Stimulated activated CD4-positive, alpha-beta T cell treated with anti-CD3 and anti-CD28 coated beads, TNF-alpha, amount 100 ng/mL, for 4 hours (primary cell): Measurements from ENCODE around the gene BLACAT1.
"Not testable (repeated sequence)": the region's sequence is repeated elsewhere in the genome, so short reads cannot be mapped to it uniquely, and the experiment has no call there.

Source experiments
- DNase-seq, 3 experiments: peaks; one replicate each; pipeline ENCODE4 v3.0.0-alpha.2; 2020; ENCODE audit warnings: low read depth in 3 of 3

The BLACAT1 gene

DNA sequence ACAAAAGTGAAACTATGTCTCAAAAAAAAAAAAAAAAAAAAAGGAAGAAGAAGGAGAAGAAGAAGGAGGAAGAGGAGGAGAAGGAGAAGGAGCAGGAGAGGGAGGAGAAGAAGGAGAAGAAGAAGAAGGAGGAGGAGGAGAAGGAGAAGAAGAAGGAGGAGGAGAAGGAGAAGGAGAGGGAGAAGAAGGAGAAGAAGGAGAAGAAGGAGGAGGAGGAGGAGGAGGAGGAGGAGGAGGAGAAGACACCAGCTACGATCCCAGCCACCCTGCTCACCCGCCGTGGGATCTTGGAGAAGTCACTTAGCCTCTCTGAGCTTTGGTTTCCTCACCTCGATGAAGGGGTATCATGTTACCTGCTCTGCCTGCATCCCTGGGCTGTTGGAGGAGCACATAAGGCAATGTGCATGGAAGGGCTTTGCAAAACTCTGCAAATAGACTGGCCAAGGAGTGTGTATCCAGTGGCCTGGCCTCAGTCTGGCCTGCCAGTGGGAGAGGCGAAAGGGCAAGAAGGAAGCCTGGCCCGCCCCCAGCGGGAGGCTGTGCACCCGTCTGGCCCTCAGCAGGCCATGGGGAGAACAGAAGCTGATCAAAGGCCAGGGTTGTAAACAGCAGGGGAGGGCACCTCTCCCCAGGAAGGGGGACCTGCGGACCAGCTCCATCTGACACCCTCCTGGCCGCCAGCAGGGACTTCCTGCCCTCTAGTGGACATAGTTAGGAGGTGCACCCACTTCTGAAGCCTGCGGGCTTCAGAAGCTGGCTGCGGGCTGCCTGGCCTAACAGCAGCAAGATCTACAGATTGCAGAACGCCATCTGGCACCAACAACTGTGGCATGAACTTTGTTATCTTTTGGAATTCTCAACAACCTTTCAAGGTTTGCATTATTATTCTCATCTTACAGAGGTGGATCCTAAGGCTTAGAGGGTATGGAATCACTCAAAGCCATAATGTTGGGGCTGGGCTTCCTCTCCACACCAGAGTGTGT is 29.4 kb upstream of the BLACAT1 start:
- DNase-seq = peak; percentile 26 to 41 (median 38)

DNA sequence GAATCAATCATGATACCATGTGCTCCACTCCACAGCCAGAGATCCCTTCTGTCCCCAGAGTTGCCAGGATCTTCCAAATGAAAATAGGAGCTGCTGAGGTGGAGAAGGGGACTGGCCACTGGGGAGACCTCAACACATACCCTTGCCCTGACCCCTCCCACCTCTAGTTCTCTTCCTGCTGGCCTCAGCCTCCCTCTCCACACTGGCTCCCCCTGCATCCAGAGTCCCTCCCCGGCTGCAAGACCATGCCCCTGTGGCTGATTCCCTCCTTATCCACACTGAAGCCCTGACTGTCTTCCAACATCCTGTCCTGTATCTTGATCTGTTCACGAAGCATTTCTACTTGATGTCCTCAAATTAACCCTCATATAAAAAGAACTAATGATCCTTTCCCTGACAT is 27.5 kb upstream of the BLACAT1 start:
- DNase-seq = no peak

DNA sequence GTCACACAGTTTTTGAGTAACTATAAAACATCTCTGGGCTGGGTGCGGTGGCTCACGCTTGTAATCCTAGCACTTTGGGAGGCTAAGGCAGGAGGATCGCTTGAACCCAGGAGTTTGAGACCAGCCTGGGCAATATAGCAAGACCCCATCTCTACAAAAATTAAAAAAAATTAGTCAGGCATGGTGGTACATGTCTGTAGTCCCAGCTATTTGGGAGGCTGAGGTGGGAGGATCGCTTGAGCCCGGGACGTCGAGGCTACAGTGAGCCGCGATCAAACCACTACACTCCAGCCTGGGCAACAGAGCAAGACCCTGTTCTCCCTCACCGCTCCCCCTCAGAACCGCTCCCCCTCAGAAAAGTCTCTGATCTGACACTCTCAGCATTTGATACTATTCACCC is 26.7 kb upstream of the BLACAT1 start:
- not testable (repeated sequence) for DNase-seq

DNA sequence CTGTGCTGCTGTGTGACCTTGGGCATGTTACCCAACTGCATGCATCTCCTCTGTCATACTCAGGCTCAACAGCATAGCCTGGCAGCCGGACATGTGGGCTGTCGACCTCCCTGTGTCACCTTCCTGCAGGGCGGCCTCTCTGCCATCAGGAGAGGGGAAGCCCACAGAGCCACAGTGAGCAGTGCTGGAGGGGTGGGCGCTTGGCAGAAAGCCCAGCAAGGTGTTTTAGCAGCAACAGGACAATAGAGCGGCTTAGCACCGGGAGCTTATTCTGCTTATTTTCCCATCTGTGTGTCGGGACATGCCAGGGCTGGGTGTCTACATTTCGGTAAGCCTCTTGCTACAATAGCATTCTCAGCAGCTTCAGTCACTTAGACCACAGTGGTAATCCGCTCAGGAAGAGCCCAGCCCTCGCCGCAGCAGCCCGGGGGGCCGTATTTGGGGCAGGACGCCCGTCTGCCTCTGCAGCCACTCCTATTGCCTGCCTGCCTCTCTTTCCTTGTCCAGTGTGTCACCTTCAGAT is 25.8 kb upstream of the BLACAT1 start:
- DNase-seq = no peak

DNA sequence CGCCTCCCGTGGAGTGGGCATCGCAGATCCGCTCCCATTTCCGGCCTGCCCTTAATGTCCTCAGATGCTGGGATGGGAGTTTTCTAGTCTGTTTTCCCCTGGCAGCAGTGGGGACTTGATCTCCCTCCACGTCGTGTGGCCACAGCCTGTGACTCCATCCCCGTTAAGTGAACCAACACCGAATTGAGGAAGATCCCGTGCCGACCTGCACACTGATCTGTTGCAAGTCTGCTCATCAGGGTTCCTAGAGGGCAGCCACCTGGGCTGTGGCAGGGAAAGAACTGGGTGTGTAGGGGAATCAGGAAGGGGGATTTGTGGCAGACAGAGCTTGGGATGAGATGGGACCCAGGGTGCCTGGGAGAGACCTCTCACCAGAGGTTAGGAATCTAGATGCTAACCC is 25.4 kb upstream of the BLACAT1 start:
- no peak for DNase-seq

DNA sequence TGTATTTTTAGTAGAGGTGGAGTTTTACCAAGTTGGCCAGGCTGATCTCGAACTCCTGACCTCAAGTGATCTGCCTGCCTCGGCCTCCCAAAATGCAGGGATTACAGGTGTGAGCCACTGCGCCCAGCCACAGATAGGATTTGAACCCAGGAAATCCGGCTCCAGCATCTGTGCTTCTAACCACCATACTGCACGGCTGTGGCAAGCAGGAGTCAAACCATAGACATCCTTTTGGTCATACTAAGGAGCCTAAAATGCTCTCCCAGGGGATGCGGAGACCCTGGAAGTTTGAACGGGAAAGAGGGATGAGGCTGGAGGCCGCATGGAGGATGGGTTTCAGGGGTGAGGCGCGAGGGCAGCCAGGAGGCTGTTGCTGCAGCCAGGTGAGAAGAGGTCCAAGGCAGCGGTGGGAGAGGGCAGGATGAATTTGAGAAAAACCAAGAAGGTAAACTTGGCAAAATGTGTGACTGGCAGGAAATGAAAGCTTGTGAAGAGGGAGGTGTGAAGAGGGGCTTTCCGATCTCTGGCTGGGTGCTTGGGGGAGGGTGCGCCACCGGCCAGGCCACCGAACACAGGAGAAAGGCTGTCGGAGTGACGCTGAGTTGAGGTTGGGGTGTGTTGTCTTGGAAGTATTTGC is 24.6 kb upstream of the BLACAT1 start:
- peak in 1 of 3 experiments; percentile 13 for DNase-seq

DNA sequence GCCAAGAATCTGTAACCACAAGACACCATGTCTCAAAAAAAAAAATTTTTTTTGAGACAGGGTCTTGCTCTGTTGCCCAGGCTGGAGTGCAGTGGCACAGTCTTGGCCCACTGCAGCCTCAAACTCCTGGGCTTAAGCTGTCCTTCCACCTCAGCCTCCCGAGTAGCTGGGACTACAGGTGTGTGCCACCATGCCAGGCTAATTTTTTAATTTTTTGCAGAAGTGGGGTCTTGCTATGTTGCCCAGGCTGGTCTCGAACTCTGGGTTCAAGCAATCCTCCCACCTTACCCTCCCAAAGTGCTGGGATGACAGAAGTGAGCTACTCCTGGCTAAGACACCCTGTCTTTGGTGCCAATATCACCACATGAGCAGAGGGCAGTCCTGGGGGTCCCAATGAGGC is 23.1 kb upstream of the BLACAT1 start:
- DNase-seq = not testable (repeated sequence)

DNA sequence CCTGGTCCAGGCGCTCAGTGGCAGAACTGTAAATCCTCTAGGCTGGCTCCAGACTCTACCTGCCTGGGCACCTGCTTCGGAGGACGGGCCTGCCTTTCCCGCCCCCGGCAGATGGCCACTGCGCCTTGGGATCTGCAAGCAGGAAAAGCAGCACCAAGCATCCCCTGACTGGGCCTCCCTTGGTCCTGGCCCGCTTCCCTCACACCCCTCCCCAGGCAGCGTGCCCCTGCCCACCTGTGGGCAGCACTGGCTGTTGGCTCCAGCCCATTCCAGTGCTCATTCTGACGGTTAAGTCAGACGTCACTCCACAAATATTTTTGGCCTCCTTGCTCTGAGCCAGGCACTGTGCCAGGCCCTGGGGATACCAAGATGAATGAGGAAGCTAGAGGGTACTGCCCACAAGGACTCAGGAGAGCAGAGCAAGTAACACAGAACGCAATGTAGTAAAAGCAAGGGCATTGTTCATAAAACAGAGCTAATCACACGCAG is 22.0 kb upstream of the BLACAT1 start:
- DNase-seq = no peak

DNA sequence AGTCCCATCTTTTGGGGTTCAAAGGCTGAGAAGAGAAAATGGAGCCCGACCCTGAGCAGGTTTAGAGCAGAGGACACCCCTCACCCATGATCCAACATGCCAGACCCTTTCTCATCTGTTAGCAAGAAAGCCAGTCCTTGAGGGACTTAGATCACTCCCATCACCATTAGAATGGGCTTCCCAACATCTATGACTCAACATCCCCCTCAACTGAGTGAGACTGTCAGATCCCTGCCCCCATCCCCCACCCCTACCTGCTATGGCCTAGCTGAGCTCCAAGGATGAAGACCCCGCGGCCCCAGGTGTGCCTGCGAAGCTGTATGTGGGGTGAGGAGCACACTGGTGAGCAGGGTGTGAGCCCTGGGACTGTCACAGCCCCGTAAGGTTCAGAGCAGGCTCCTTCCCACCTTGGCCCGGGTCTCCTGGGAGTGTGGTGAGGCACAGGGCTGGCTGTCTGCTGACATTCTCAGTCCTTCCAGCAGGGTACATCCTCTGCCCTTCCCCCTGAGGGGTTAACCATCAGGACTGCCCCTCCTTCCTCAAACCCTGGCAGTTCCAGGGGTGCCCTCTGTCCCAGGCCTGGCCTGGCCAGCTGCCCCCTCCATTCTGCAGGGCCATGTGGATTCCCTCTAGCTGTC is 21.4 kb upstream of the BLACAT1 start:
- no peak for DNase-seq

DNA sequence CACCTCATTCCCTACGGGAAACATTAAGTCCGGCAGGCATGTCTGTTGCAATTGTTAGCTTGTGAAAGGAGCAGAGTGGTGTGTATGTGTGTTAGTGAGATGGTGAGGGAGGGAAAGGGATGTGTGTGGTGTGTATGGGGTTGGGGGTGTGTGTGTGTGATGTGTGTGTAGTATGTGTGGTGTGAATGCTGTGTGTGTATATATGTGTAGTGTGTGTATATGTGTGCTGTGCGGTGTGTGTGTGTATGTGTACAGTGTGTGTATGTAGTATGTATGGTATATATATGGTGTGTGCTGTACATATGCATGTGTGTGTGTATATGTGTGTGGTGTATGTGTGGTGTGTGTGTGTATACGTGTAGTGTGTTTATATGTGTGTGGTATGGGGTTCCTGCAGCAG is 20.8 kb upstream of the BLACAT1 start:
- no peak for DNase-seq

DNA sequence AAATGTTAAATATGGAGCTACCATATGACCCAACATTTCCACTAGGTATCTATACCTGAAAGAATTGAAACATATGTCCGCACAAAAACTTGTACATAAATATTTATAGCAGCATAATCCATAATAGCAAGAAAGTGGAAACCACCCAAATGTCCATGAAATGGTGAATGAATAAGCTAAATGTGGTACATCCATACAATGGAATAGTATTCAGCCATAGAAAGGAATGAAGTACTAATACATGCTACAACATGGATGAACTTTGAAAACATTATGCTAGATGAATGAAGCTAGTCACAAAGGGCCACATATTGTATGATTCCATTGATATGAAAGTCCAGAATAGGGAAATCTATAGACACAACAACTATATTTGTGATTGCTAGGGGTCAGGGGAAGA is 20.0 kb upstream of the BLACAT1 start:
- no peak for DNase-seq

DNA sequence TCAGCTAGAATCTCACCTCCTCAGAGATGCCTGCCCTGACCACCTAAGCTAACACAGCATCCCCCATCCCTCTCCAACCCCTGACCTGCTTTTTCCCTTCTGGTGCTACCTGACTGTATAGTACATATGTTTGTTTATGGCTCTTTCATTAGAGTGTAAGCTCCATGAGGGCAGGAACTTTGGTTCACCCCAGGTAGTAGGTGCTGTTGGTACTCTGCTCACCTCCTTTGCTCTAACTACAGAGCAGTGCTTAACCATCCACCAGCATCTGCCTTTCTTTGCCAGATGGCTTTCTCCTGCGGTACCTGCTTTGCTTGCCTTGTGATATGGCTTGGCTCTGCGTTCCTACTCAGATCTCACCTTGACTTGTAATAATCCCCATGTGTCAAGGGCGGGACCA is 18.7 kb upstream of the BLACAT1 start:
- DNase-seq = no peak

DNA sequence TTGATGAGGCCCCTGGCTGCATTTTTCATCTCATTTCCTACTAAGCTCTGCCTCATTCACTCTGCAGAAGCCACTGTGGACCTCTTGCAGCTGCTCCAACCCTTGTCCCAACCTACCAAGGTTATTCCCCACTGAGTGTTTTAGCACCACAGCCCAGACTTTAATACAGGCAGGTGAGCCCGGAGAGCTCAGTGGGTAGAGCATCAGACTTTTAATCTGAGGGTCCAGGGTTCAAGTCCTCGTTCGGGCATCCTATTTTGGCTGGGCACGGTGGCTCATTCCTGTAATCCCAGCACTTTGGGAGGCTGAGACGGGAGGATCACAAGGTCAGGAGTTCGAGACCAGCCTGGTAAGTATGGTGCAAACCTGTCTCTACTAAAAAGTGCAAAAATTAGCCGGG is 18.1 kb upstream of the BLACAT1 start:
- no peak for DNase-seq

DNA sequence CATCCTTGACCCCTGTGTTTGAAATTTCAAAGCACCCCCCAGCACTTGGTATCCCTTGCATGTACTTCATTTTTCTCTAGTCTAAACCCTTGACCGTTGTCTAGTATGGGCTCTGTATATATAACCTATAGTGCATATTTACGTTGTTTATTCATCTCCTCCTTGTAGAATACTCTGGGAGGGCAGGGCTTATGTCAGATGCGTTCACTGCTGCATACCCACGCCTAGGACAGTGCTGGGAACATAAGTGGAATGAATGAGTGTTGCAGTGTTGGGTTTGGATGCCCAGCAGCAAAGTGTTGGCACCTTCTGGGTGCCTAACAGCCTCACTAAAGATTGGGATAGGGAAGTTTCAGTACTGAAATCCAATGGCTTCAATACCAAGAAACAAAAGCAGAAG is 17.6 kb upstream of the BLACAT1 start:
- no peak for DNase-seq

DNA sequence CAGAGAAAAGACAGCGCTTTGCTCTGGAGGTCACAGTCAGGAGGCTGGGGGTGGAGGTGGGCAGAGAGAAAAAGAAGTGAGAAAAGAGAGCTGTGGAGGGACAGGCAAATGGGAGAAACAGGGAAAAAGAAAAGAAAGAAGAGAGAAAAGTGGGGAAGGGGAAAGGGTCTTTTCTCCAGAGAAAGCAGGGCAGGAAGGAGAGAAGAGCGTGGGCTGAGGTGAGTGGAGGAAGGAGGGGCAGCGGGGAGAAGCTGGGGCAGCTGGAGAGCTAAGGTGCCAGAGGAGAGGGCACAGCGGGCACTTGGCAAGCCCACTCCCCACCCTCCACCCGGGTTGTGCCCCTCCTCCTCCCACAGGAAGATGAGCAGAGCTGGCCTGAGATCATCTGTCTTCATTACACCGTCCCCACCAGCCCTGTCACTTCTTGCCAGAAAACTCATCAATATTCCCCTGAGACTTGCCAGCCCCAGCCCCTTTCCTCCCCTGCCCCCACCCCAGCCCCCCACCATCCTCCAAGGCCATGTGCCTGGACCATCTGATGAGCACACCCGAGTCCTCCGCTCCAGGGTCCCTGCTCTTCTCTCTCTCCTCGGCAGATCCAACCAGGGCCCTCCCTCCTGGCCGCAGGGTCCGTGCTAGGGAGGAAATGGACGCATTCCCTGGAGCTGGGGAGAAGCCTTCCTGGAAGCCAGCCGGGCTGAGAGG is 17.0 kb upstream of the BLACAT1 start:
- DNase-seq = no peak

DNA sequence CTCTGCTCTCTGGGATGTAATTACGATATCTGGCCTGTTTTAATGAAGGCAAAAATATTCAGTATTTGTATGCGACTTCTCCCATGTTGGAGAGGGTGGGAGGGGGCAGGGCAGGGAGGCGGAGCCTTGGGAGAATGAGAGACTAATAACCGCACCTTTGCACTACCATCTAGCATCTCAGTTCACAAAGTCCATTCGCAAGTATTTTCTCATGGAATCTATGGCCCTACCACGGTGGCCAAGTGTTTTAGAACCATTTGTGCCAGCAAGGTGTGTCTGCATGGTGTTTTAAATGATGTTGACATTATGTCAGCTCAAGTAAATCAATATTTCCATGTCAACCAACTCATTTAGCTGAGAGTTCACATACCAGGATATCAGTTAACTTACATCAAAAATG is 14.3 kb upstream of the BLACAT1 start:
- DNase-seq = no peak

DNA sequence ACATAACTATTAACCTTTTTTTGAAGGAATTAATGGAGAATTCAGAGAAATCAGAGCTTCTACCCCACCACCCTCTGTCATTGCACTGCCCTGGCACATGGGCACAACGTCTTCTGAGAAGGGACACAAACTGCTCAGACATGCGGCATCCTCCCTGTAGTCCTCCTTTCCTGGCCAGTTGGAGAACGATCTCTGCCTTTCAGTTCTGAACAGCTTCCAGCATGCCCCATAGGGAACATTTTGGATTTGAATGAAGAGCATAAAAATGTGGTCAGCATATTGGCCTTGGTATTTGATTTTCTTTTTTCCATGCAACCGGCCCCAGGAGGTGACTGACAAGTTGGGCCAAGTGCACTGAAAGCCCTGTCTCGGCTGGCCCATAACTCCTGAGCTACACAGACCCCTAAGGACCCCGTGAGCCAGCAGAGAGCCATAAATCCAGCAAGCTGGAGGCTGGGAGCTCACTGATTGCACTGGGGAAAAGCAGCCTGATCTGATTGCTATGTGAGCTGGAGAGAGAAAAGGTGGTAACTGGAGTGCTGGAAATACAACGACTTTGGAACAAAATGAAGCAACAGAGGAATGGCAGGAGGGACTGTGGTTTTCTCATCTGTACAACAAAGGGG is 10.9 kb upstream of the BLACAT1 start:
- no peak for DNase-seq

DNA sequence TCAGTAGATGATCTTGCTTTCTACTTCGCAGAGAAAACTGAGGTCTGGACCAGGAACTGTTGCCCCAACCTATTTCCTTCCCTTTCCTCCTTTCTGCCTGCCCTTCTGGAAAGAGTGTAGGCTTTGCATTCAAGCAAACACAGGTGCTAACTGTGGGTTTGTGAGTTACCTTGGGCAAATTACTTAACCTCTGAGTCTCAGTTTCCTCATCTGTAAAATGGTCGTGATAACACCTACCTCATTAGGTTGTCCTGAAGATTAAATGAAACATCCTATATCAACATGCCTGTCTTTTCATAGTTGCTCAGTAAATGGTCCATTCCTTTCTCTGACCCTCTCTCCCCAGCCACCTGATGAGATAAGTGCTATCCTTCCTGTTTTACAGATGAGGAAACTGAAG is 9.5 kb upstream of the BLACAT1 start:
- DNase-seq = no peak

DNA sequence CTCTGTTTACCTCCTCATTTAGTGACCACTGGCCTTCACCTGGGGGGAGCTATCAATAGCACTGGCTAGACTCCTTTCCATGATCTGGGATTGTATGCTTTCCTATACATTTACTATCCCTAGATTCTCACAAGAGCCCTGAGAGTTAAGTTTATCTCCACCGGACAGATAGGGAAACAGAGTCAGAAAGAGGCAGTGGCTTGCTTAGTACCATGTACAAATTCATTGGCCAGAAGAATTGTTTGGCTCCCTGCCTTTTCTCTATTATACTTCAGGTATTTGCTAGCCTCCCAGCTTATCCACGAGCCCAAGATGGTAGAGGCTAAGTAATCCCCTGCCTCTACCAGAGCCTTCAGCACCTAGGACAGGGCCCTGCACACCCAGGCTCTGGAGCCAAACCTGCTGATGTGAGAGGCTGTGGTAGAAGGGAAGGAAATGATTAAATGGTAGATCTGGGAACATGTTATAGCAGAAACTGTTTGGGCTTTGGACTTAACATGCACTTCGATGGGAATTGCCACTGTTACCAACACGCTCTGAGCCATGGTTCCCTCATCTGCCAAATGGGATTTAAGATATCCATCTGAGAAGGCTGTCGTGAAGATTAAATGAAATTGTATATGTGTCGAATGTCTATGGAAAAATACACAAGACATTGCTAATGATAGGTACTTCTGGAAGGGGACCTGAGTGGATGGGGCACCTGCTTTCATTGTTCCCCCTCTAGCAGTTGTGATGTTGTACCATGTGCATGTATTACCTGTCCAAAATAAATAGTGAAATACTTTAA is 3.1 kb upstream of the BLACAT1 start:
- DNase-seq = no peak
